ELF-1 (cell line): ENCODE measurements around the gene MYO7B.

Experiments
- DNase-seq: peaks from one replicate; pipeline ENCODE4 v3.0.0-alpha.2; 2016; ENCODE audit warnings: low read depth, low spot score

MYO7B gene

GRCh38 chr2:127636248-127637235 is 101.1 kb downstream of the MYO7B start:
- no peak for DNase-seq

GRCh38 chr2:127637236-127637630 is 101.8 kb downstream of the MYO7B start:
- DNase-seq = no peak

DNA sequence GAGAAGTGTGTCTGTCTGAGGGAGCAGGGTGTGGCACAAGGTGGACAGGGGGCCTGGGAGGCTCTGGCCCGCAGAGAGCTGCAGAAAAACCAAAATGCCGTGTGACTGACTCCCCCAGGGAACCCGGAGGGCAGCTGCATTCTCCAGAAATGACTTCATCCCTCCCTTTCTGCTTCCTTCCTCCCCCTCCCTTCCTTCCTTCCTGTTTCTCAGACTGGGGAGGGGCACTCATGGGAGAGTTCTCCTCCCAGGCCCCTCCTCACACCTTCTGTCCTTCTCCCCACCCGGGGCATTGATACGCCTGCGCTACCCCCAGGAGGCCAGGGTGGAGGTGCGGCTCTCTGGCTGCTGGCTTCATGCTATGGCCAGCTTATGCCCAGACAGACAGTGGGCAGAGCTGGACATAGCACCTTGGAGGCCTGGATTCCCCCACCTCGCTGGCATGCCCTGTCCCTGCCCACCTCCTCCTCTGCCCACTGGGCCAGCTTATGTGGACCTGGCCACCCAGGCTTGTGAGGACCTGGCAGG is 102.3 kb downstream of the MYO7B start:
- DNase-seq = peak; percentile 95

DNA sequence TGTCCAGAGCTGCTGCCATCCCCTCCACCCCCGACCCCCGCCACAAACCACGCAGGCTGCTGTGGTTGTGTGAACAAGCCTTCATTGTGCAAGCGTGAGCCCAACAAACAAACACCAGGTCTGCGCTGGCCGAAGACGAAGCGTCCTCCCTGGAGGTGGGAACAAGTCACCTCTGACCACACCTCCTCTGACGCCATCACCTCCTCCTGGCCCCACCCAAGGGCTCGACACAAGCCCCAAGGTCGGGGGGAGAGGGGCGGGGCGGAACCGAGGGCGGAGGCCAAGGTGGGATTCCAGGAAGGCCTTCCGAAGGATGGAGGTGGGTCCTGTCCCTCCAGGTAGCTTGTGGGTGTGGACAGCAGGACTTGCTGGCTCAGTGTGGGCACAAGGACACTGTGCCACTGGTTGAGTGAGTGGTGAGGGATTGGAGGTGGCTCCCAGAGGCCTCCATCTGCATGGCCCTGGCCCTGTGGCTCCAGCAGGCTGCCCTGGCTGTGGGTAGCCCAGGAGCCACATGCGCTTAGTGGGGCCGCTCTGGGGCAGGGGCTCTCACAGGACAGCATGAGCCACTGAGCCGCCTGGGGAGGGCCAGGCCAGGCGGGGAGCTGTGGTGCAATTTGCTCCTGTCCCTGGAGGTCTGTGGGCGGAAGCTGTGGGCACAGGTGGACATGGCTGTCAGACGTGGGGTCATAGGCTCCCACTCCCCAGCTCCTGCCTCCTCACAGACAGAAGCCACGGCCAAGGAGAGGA is 103.1 kb downstream of the MYO7B start:
- DNase-seq = peak; percentile 84

DNA sequence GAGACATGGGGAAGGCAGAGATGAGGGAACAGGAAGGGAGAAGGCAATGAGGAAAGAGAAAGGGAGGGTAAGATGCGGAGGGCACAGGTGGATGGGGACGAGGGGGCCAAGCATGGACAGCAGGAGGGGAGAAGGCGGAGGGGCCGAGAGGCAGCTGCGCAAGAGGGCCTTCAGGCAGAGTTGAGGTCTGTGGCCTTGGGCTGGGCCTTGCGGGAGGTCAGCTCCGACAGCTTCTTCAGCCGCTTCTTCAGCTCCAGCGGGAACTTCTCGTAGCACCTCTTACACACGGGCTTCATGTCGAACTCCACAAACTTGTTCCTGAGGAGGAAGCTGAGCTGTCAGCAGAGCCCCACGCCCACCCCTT is 103.6 kb downstream of the MYO7B start:
- DNase-seq = no peak

- DNase-seq = peak; percentile 68
Measured at GRCh38 chr2:127640082-127641072, 104.9 kb downstream of the MYO7B start.

GRCh38 chr2:127641133-127641532 is 105.7 kb downstream of the MYO7B start:
- DNase-seq = no peak

GRCh38 chr2:127641846-127642507 is 106.5 kb downstream of the MYO7B start:
- no peak for DNase-seq

DNA sequence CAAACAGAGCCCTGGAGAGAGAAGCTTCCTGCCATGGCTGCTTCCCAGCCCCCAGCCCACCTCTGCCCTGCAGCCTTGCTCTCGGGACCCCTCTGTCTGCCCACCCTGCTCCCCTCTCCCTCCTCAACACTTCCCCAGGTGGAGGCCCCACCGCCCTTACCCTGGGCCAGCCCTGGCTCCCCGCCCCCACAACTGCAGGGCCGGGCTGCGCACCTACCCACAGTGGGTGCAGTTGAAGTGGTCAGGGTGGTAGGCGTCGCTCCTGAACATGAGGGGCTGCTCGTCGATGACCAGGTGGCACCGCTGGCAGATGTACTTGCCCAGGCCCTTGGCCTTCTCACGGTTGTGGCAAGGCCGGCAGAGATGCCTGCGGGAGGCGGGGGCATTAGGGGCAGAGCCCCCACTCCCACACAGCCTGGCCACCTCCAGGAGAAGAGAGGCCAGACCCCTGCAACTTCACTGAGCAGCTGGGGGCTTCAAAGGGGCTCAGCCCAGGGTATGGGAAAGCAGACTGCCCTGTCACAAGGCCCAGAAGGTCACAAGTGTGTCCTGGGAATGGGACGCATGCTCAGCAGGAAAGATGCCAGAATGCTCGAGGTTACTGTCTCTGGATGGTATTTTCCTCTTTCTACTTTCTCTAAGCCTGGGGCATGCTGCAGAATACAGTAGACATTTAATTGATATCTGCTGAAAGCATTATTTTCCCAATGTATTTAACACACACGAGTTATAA is 107.4 kb downstream of the MYO7B start:
- DNase-seq = no peak

GRCh38 chr2:127643439-127644065 is 108.1 kb downstream of the MYO7B start:
- DNase-seq = no peak

- no peak for DNase-seq
Measured at GRCh38 chr2:127644066-127645025, 108.9 kb downstream of the MYO7B start.

- DNase-seq = no peak
Measured at GRCh38 chr2:127645026-127645394, 109.5 kb downstream of the MYO7B start.

DNA sequence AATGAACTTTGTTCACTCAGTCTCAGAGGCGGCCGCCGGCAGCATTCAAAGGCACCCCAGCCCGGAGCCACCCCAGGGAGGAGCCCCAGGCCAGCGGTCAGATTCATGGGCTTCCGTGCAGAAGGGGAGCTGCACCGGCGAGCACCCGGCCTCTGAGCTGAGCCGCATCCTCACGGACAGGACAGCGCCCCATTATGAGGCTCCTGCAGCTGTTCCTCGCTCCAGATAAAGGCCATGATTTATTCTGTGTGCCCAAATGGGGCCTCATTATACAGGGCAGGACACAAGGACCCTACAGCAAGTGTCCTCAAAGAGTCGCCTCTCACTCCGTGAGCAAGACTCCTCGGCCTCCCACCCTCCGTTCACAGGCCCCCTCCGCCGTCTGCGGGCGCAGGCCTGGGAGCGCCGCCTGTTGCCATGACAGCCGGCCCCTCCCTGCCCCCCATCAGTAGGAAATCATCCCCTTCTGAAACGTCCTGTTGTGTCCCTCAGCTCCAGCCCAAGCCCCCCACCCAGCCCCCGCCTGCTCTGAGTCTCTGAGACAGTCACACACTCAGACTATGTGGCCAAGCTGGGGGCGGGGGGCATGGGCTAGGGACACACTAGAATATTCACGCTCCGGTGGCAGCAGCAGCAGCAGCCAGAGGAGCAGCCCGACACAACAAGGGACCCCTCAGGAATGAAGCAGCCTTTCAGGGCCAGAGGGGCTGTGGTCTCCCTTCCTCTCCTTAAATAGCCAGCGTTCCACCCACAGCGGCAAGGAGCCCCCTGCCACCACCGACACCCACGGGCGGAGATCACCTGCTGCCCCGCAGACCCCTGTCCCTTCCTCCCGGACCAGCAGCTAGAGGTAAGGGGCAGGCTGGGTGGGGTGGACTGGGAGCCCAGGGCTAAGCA is 110.2 kb downstream of the MYO7B start, which contains the start of gene GPR17:
TSS of gene GPR17 (plus strand) at position 759 of the 897 bp plus-strand sequence. CDS start 4,583 bp downstream, outside the sequence.
- no peak for DNase-seq

GRCh38 chr2:127646487-127647241 is 111.2 kb downstream of the MYO7B start:
- no peak for DNase-seq

- no peak for DNase-seq
Measured at GRCh38 chr2:127647242-127648190, 112.0 kb downstream of the MYO7B start.
